Caco-2 (cell line): ENCODE measurements around the gene DDX25. TPM values are rescaled to one million over a fixed set of nuclear protein-coding genes. Genes with fewer than 3 reads are reported as not detected.
"Not testable (repeated sequence)": the region's sequence is repeated elsewhere in the genome, so short reads cannot be mapped to it uniquely, and the experiment has no call there.

Source experiments
- BruUV-seq: library from RNA; stranded (reverse); fragments of 400-500 nt; replicated peaks from 2 replicates; lab custom pipeline; 2021; lab: Mats Ljungman, UMichigan
- CTCF ChIA-PET: fragments of 300-600 bp; sonication (Branson Sonifier 250); formaldehyde crosslinking; loops from one replicate; lab custom pipeline; 2022; ENCODE audit warnings: antibody characterized with exemption; lab: Charles Lee
- POLR2A ChIA-PET: fragments of 300-600 bp; sonication (Branson Sonifier 250); formaldehyde crosslinking; loops from one replicate; lab custom pipeline; 2022; ENCODE audit warnings: antibody characterized with exemption; lab: Charles Lee
- DNase-seq, 2 experiments: peaks; one replicate each; pipeline versions ENCODE4 v3.0.0 to v3.0.0-alpha.2; 2020 to 2022
- H3K27me3 ChIP-seq: replicated peaks from 2 replicates; pipeline ENCODE4 v1.6.0; 2011; ENCODE audit warnings: low read length; ENCODE audit not compliant: control insufficient read depth, insufficient read depth
- H3K36me3 ChIP-seq: 2 replicates; pipeline ENCODE4 v1.5.1; 2011; ENCODE audit warnings: low read length; ENCODE audit not compliant: control insufficient read depth, insufficient read depth
- H3K4me1 ChIP-seq: fragments of 250-450 bp; sonication (Bioruptor Pico); 2 replicates; pipeline ENCODE4 v1.5.1; 2020; ENCODE audit warnings: mild to moderate bottlenecking
- H3K4me3 ChIP-seq: 2 replicates; pipeline ENCODE4 v1.5.1; 2011; ENCODE audit warnings: low read depth, mild to moderate bottlenecking, control low read depth, low read length
- H3K9me3 ChIP-seq: fragments of 250-450 bp; sonication (Bioruptor Pico); 2 replicates; pipeline ENCODE4 v1.5.1; 2020; ENCODE audit warnings: mild to moderate bottlenecking, moderate library complexity
- H3K27ac Mint-ChIP-seq: one replicate; pipeline ENCODE4 v1.8.0; 2022; ENCODE audit warnings: mixed read lengths; ENCODE audit not compliant: unreplicated experiment
- H3K27me3 Mint-ChIP-seq: one replicate; pipeline ENCODE4 v1.8.0; 2022; ENCODE audit warnings: mixed read lengths; ENCODE audit not compliant: insufficient read depth, unreplicated experiment
- H3K36me3 Mint-ChIP-seq: one replicate; pipeline ENCODE4 v1.8.0; 2022; ENCODE audit warnings: mild to moderate bottlenecking, mixed read lengths; ENCODE audit not compliant: insufficient read depth, unreplicated experiment
- H3K4me1 Mint-ChIP-seq: one replicate; pipeline ENCODE4 v1.8.0; 2022; ENCODE audit warnings: low read depth, mixed read lengths; ENCODE audit not compliant: unreplicated experiment
- H3K4me3 Mint-ChIP-seq: one replicate; pipeline ENCODE4 v1.8.0; 2022; ENCODE audit warnings: mild to moderate bottlenecking, moderate library complexity, mixed read lengths; ENCODE audit not compliant: unreplicated experiment
- H3K9me3 Mint-ChIP-seq: one replicate; pipeline ENCODE4 v1.8.0; 2022; ENCODE audit warnings: mixed read lengths; ENCODE audit not compliant: unreplicated experiment
- intact Hi-C: fragments of 100-400 bp; cut with micrococcal nuclease; formaldehyde crosslinking; loops from one replicate; pipeline ENCODE4 v1.10.0; 2022; ENCODE audit not compliant: unreplicated experiment
- total RNA-seq: library from RNA; stranded (reverse); gene quantifications from 2 replicates; pipeline ENCODE4 v1.2.3, GENCODE V29; 2022
- TF ChIP-seq, protein P1 (sequence below), 2 experiments: fragments of 200-600 bp in 1 of 2; IDR thresholded peaks; 1 replicate in 1 of 2; 2 replicates in 1 of 2; pipeline versions ENCODE4 v1.5.1 to v1.8.0; 2011 to 2022; ENCODE audit warnings: antibody characterized with exemption in 1 of 2, control low read depth in 1 of 2, inconsistent platforms in 1 of 2, low read depth in 1 of 2, low read length in 1 of 2, mild to moderate bottlenecking in 1 of 2, moderate library complexity in 1 of 2; ENCODE audit not compliant: insufficient read depth in 1 of 2, severe bottlenecking in 1 of 2, unreplicated experiment in 1 of 2

Gene DDX25
- total RNA-seq, 1 experiment from 2014 or later = not detected

GRCh38 chr11:125902927-125903710 is 1.2 kb upstream of the DDX25 start, which contains the start of gene PUS3:
Gene PUS3, minus strand, starts transcription at chr11:125903206. Its CDS starts 6,922 bp downstream, at chr11:125896284.
- peaks cover 17% of the 10 kb centered on the region for H3K36me3 Mint-ChIP-seq
- peak within 1 kb of the TSS; percentile 99 for H3K4me3 Mint-ChIP-seq
- no peaks in the 10 kb centered on the region for H3K36me3 ChIP-seq
- peaks cover 7% of the 10 kb centered on the region for H3K9me3 Mint-ChIP-seq
- H3K4me1 Mint-ChIP-seq = peaks cover 15% of the 10 kb centered on the region
- H3K27me3 Mint-ChIP-seq = peaks cover 5% of the 10 kb centered on the region
- CTCF ChIA-PET = interaction anchor here (0.5 to 1.1 kb wide), 5 partner anchors 10 to 1591 kb away, joined by 3 to 6 read pairs (median 4); partner anchors contain the start of gene HYLS1
- no peaks in the 10 kb centered on the region for H3K27me3 ChIP-seq
- BruUV-seq = no TSS peak
- TF ChIP-seq, protein P1, sequence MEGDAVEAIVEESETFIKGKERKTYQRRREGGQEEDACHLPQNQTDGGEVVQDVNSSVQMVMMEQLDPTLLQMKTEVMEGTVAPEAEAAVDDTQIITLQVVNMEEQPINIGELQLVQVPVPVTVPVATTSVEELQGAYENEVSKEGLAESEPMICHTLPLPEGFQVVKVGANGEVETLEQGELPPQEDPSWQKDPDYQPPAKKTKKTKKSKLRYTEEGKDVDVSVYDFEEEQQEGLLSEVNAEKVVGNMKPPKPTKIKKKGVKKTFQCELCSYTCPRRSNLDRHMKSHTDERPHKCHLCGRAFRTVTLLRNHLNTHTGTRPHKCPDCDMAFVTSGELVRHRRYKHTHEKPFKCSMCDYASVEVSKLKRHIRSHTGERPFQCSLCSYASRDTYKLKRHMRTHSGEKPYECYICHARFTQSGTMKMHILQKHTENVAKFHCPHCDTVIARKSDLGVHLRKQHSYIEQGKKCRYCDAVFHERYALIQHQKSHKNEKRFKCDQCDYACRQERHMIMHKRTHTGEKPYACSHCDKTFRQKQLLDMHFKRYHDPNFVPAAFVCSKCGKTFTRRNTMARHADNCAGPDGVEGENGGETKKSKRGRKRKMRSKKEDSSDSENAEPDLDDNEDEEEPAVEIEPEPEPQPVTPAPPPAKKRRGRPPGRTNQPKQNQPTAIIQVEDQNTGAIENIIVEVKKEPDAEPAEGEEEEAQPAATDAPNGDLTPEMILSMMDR (IDR thresholded peaks at IDR 0.05; ENCODE audit: insufficient read depth in 1 of 2, low read depth in 1 of 2, low read length in 1 of 2, severe bottlenecking in 1 of 2, unreplicated experiment in 1 of 2) = no peak
- intact Hi-C loops = no loop called here
- H3K4me1 ChIP-seq = peaks cover 5% of the 10 kb centered on the region; the same call in 1 of the 2 replicates
- POLR2A ChIA-PET = interaction anchor here (0.6 to 1.3 kb wide), 7 partner anchors 15 to 581 kb away, joined by 3 to 8 read pairs (median 5); partner anchors contain the start of genes DCPS, FAM118B, HYLS1 and RPUSD4
- DNase-seq = peak; percentile 91 to 93
- H3K27ac Mint-ChIP-seq = peak within 1 kb of the TSS; percentile 94
- H3K4me3 ChIP-seq = peak within 1 kb of the TSS; percentile 56
- 0 out of 2 replicates have a peak, but pooled peaks cover 2% of the 10 kb centered on the region for H3K9me3 ChIP-seq

DNA sequence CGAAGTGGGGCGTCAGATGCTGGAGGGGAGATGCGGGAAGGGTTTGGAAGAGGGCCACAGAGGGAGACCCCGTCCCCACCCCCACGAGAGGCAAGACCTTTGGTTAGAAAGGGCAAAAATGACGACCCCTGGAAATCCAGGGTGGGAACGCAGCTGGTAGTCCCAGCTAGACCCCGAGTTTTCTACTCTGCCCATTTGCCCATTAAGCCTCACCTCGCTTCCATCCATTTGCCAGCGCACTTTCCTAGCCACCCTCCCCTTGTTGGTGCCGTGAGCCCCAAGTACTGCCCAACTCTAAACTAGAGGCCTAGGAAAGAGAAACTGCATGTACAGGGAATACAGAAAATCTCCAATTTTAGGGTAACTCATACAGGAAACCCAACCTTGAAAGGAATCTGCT is 370 bp downstream of the DDX25 start:
- BruUV-seq = no TSS peak
- H3K4me3 ChIP-seq = no peak overlapping the region
- H3K4me3 Mint-ChIP-seq = no peak overlapping the region
- H3K27me3 Mint-ChIP-seq = peaks cover 8% of the 10 kb centered on the region
- ChIA-PET POLR2A (no interaction called here), CTCF (no interaction called here)
- peaks cover 5% of the 10 kb centered on the region; the same call in 1 of the 2 replicates for H3K4me1 ChIP-seq
- H3K36me3 ChIP-seq = no peaks in the 10 kb centered on the region
- H3K9me3 ChIP-seq = 0 out of 2 replicates have a peak, but pooled peaks cover 2% of the 10 kb centered on the region
- H3K27me3 ChIP-seq = no peaks in the 10 kb centered on the region
- intact Hi-C loops = no loop called here
- peaks cover 7% of the 10 kb centered on the region for H3K9me3 Mint-ChIP-seq
- peaks cover 15% of the 10 kb centered on the region for H3K4me1 Mint-ChIP-seq
- TF ChIP-seq, protein P1 (IDR thresholded peaks at IDR 0.05; ENCODE audit: insufficient read depth in 1 of 2, low read depth in 1 of 2, low read length in 1 of 2, severe bottlenecking in 1 of 2, unreplicated experiment in 1 of 2) = no peak
- no peak overlapping the region for H3K27ac Mint-ChIP-seq
- no peak for DNase-seq
- peaks cover 12% of the 10 kb centered on the region for H3K36me3 Mint-ChIP-seq

- TF ChIP-seq, protein P1 (IDR thresholded peaks at IDR 0.05; ENCODE audit: insufficient read depth in 1 of 2, low read depth in 1 of 2, low read length in 1 of 2, severe bottlenecking in 1 of 2, unreplicated experiment in 1 of 2) = no peak
- Mint-ChIP-seq H3K9me3 (no peaks in the 10 kb centered on the region), H3K4me3 (no peak overlapping the region), H3K4me1 (no peaks in the 10 kb centered on the region), H3K27ac (no peak overlapping the region), H3K36me3 (no peaks in the 10 kb centered on the region), H3K27me3 (peaks cover 21% of the 10 kb centered on the region)
- intact Hi-C loops = no loop called here
- Histone ChIP-seq H3K27me3 (no peaks in the 10 kb centered on the region), H3K9me3 (no peaks in the 10 kb centered on the region), H3K4me1 (no peaks in the 10 kb centered on the region), H3K36me3 (no peaks in the 10 kb centered on the region), H3K4me3 (no peak overlapping the region)
- POLR2A ChIA-PET = no interaction called here
- CTCF ChIA-PET = interaction anchor here (0.6 kb wide), 2 partner anchors 18 to 390 kb away, joined by 3 read pairs; no protein-coding TSS in a partner anchor
- DNase-seq = no peak
- no TSS peak for BruUV-seq
These were observed 6.0 kb downstream of the DDX25 start for GRCh38 chr11:125910226-125910849.

DNA sequence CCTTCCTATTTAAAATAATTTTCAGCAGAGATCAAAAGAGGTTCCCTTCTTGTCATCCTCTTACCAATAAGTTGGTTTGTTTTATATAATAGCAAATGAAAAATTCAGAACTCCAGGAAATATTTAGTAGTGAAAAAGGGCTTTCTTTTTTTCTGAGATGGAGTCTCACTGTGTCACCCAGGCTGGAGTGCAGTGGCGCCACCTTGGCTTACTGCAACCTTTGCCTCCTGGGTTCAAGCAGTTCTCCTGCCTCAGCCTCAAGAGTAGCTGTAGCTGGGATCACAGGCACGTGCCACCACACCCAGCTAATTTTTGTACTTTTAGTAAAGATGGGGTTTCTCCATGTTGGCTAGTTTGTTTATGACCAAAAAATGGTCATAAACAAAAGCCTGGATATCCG is 10.3 kb downstream of the DDX25 start:
- BruUV-seq, POLR2A ChIA-PET: not testable (repeated sequence)

More for the DNA sequence above, 10.3 kb downstream of the DDX25 start:
- H3K4me1 Mint-ChIP-seq, CTCF ChIA-PET, H3K4me3 ChIP-seq, H3K4me3 Mint-ChIP-seq, intact Hi-C loops, DNase-seq, H3K9me3 Mint-ChIP-seq, H3K36me3 Mint-ChIP-seq, H3K9me3 ChIP-seq, H3K36me3 ChIP-seq, H3K4me1 ChIP-seq, H3K27ac Mint-ChIP-seq, H3K27me3 ChIP-seq: not testable (repeated sequence)
- peaks cover 24% of the 10 kb centered on the region for H3K27me3 Mint-ChIP-seq
